B cell (primary cell): ENCODE measurements around the gene MIXL1.

Source experiments
- CTCF ChIP-seq: fragments of 200-600 bp; IDR thresholded peaks from one replicate; pipeline ENCODE4 v1.8.0; 2022; ENCODE audit warnings: antibody characterized with exemption, mild to moderate bottlenecking
- EZH2 ChIP-seq: IDR thresholded peaks from 2 replicates; pipeline ENCODE4 v1.6.1; 2012; ENCODE audit warnings: borderline replicate concordance, low read depth, mild to moderate bottlenecking, moderate library complexity, low read length; ENCODE audit not compliant: insufficient read depth, poor library complexity, severe bottlenecking

DNA sequence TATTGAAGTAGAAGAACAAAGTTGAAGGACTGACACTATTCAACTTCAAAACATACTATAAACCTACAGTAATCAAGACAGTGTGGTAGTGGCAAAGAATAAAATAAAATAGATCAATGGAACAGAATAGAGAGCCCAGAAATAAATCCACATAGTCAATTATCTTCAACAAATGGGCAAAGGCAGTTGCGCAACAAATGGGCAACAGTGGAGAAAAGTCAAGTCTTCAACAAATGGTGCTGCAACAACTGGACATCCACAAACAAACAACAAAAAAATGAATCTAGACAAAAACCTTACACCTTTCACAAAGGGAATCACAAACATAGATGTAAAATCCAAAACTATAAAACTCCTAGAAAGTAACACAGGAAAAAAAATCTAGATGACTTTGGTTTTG, 38.4 kb downstream of the MIXL1 start:
- TF ChIP-seq CTCF (no peak), EZH2 (no peak)
